Chondrocyte (in vitro differentiated cells): ENCODE results near the gene GRPEL2. TPM values are rescaled to one million over a fixed set of nuclear protein-coding genes. Genes with fewer than 3 reads are reported as not detected.

Source experiments
- DNase-seq: peaks from one replicate; pipeline ENCODE4 v3.0.0; 2021; ENCODE audit warnings: mixed read lengths, low spot score
- H3K27ac Mint-ChIP-seq: one replicate; pipeline ENCODE4 v1.8.0; 2021; ENCODE audit warnings: mild to moderate bottlenecking, moderate library complexity, mixed read lengths; ENCODE audit not compliant: unreplicated experiment
- H3K27me3 Mint-ChIP-seq: 2 replicates; pipeline ENCODE4 v1.8.0; 2021; ENCODE audit warnings: low read depth, mixed read lengths
- H3K36me3 Mint-ChIP-seq: 2 replicates; pipeline ENCODE4 v1.8.0; 2021; ENCODE audit warnings: low read depth, mixed read lengths
- H3K4me1 Mint-ChIP-seq: 2 replicates; pipeline ENCODE4 v1.8.0; 2021; ENCODE audit warnings: low read depth, mild to moderate bottlenecking, mixed read lengths
- H3K4me3 Mint-ChIP-seq: one replicate; pipeline ENCODE4 v1.8.0; 2021; ENCODE audit warnings: mild to moderate bottlenecking, moderate library complexity, mixed read lengths; ENCODE audit not compliant: unreplicated experiment
- H3K9me3 Mint-ChIP-seq: 2 replicates; pipeline ENCODE4 v1.8.0; 2021; ENCODE audit warnings: low read depth, mixed read lengths
- CTCF ChIP-seq: fragments of 200-600 bp; sonication (generic); IDR thresholded peaks from 2 replicates; pipeline ENCODE4 v1.5.0; 2021; ENCODE audit warnings: antibody characterized with exemption, mild to moderate bottlenecking, moderate library complexity
- total RNA-seq: library from RNA; stranded (reverse); gene quantifications from 3 replicates; pipeline ENCODE4 v1.2.1, GENCODE V29; 2021

Gene GRPEL2
- total RNA-seq, 1 donor from 2014 or later = 27.3 TPM

GRCh38 chr5:149399775-149400174 is 54.5 kb downstream of the GRPEL2 start:
- no peaks in the 10 kb centered on the region for H3K27me3 Mint-ChIP-seq
- no peaks in the 10 kb centered on the region for H3K9me3 Mint-ChIP-seq
- no peak for DNase-seq
- H3K36me3 Mint-ChIP-seq = no peaks in the 10 kb centered on the region
- peaks cover 56% of the 10 kb centered on the region for H3K4me1 Mint-ChIP-seq
- H3K27ac Mint-ChIP-seq = peak overlapping the region; percentile 47
- H3K4me3 Mint-ChIP-seq = no peak overlapping the region
- TF ChIP-seq CTCF = no peak

- Mint-ChIP-seq H3K36me3 (no peaks in the 10 kb centered on the region), H3K9me3 (no peaks in the 10 kb centered on the region), H3K27ac (peak overlapping the region; percentile 47), H3K4me3 (no peak overlapping the region), H3K4me1 (peaks cover 61% of the 10 kb centered on the region), H3K27me3 (no peaks in the 10 kb centered on the region)
- no peak for TF ChIP-seq CTCF
- no peak for DNase-seq
These were observed 55.0 kb downstream of the GRPEL2 start for GRCh38 chr5:149400304-149400703.

- no peaks in the 10 kb centered on the region for H3K36me3 Mint-ChIP-seq
- H3K27ac Mint-ChIP-seq = no peak overlapping the region
- no peak for DNase-seq
- H3K4me3 Mint-ChIP-seq = no peak overlapping the region
- no peaks in the 10 kb centered on the region for H3K9me3 Mint-ChIP-seq
- peaks cover 69% of the 10 kb centered on the region for H3K4me1 Mint-ChIP-seq
- no peak for TF ChIP-seq CTCF
- no peaks in the 10 kb centered on the region for H3K27me3 Mint-ChIP-seq
These were observed 55.8 kb downstream of the GRPEL2 start for GRCh38 chr5:149401051-149401450.

- DNase-seq = no peak
- H3K27ac Mint-ChIP-seq = no peak overlapping the region
- peaks cover 73% of the 10 kb centered on the region for H3K4me1 Mint-ChIP-seq
- TF ChIP-seq CTCF = no peak
- no peaks in the 10 kb centered on the region for H3K27me3 Mint-ChIP-seq
- H3K4me3 Mint-ChIP-seq = no peak overlapping the region
- H3K9me3 Mint-ChIP-seq = no peaks in the 10 kb centered on the region
- H3K36me3 Mint-ChIP-seq = no peaks in the 10 kb centered on the region
These were observed 57.0 kb downstream of the GRPEL2 start for GRCh38 chr5:149402291-149402690.

Other genes with a start within 250 kb of the GRPEL2 start
- gene ABLIM3, start 204.0 kb upstream of the GRPEL2 start, total RNA-seq = 7.6 to 16.0 TPM (median 15.4 TPM) in 3 replicates
- 1.5 to 9.8 TPM (median 8.3 TPM) in 3 replicates for gene AFAP1L1, start 73.6 kb upstream of the GRPEL2 start, total RNA-seq
- gene PCYOX1L, start 12.5 kb downstream of the GRPEL2 start, total RNA-seq = 7.1 to 11.1 TPM (median 7.3 TPM) in 3 replicates
- gene IL17B, start 33.8 kb downstream of the GRPEL2 start, total RNA-seq = 1.1 to 4.6 TPM (median 3.4 TPM) in 3 replicates
- 214 to 227 TPM (median 224 TPM) in 3 replicates for gene CSNK1A1, start 205.9 kb downstream of the GRPEL2 start, total RNA-seq
- gene ARHGEF37, start 236.0 kb downstream of the GRPEL2 start, total RNA-seq = 5.8 to 16.8 TPM (median 6.0 TPM) in 3 replicates